Measurements from ENCODE around the gene NUP35.
"Not testable (repeated sequence)": the region's sequence is repeated elsewhere in the genome, so short reads cannot be mapped to it uniquely, and the experiment has no call there.

GRCh38 chr2:183154772-183155171 lies 30.5 kb downstream of the NUP35 start:
- TF ChIP-seq CTCF, POLR2A (IDR thresholded peaks at IDR 0.05): not testable (repeated sequence)

All from lower leg skin (tissue), 3 donors.